Measurements from ENCODE around the gene FAM217B.
"Not testable (repeated sequence)": the region's sequence is repeated elsewhere in the genome, so short reads cannot be mapped to it uniquely, and the experiment has no call there.

Gene FAM217B

GRCh38 chr20:59939052-59939878 lies 924 bp upstream of the FAM217B start:
- no peak for DNase-seq

GRCh38 chr20:59939879-59940128 lies 385 bp upstream of the FAM217B start:
- no peak for DNase-seq

GRCh38 chr20:59940956-59941294 lies 736 bp downstream of the FAM217B start:
- DNase-seq = no peak

- no peak for DNase-seq
Measured at GRCh38 chr20:59942245-59942644, 2.1 kb downstream of the FAM217B start.

- no peak for DNase-seq
Measured at GRCh38 chr20:59944726-59945125, 4.5 kb downstream of the FAM217B start.

- no peak for DNase-seq
Measured at GRCh38 chr20:59945175-59945574, 5.0 kb downstream of the FAM217B start.

- DNase-seq = no peak
Measured at GRCh38 chr20:59945731-59946130, 5.5 kb downstream of the FAM217B start.

GRCh38 chr20:59947376-59947775 lies 7.2 kb downstream of the FAM217B start:
- no peak for DNase-seq

- no peak for DNase-seq
Measured at GRCh38 chr20:59948212-59948611, 8.0 kb downstream of the FAM217B start.

GRCh38 chr20:59948828-59949720 lies 8.9 kb downstream of the FAM217B start:
- no peak for DNase-seq

- DNase-seq = no peak
Measured at GRCh38 chr20:59949911-59950310, 9.7 kb downstream of the FAM217B start.

- DNase-seq = no peak
Measured at GRCh38 chr20:59954718-59955117, 14.5 kb downstream of the FAM217B start.

- DNase-seq = no peak
Measured at GRCh38 chr20:59955131-59955796, 15.1 kb downstream of the FAM217B start.

- DNase-seq = not testable (repeated sequence)
Measured at GRCh38 chr20:59957568-59957967, 17.4 kb downstream of the FAM217B start.

GRCh38 chr20:59958123-59958522 lies 17.9 kb downstream of the FAM217B start, which contains the start of gene CDH26:
Gene CDH26 (plus strand): TSS chr20:59958423. CDS start chr20:59958727, 304 bp downstream.
- no peak for DNase-seq

GRCh38 chr20:59958626-59959025 lies 18.4 kb downstream of the FAM217B start:
- DNase-seq = no peak

GRCh38 chr20:59961423-59961822 lies 21.2 kb downstream of the FAM217B start:
- DNase-seq = no peak

- DNase-seq = no peak
Measured at GRCh38 chr20:59962155-59962554, 22.0 kb downstream of the FAM217B start.

- no peak for DNase-seq
Measured at GRCh38 chr20:59966428-59966827, 26.2 kb downstream of the FAM217B start.

GRCh38 chr20:59971428-59971827 lies 31.2 kb downstream of the FAM217B start:
- DNase-seq = no peak

GRCh38 chr20:59972037-59972801 lies 32.0 kb downstream of the FAM217B start:
- DNase-seq = no peak

- no peak for DNase-seq
Measured at GRCh38 chr20:59976156-59976782, 36.1 kb downstream of the FAM217B start.

Measured in stimulated activated CD4-positive, alpha-beta T cell treated with anti-CD3 and anti-CD28 coated beads, Interleukin-4, amount 100 ng/mL, for 1 hour (primary cell).